AG10803 (cell line): ENCODE measurements around the gene HES7.

Source experiments
- DNase-seq: peaks from one replicate; pipeline ENCODE4 v3.0.0; 2010; ENCODE audit warnings: low read depth
- H3K4me3 ChIP-seq: 2 replicates; pipeline ENCODE4 v1.5.1; 2011; ENCODE audit warnings: mild to moderate bottlenecking, low read length, control low read depth
- TF ChIP-seq, protein P1 (sequence below): conservative IDR thresholded peaks from 2 replicates; pipeline ENCODE4 v1.5.1; 2011; ENCODE audit warnings: mild to moderate bottlenecking, low read length, control low read depth, inconsistent platforms

The HES7 gene

DNA sequence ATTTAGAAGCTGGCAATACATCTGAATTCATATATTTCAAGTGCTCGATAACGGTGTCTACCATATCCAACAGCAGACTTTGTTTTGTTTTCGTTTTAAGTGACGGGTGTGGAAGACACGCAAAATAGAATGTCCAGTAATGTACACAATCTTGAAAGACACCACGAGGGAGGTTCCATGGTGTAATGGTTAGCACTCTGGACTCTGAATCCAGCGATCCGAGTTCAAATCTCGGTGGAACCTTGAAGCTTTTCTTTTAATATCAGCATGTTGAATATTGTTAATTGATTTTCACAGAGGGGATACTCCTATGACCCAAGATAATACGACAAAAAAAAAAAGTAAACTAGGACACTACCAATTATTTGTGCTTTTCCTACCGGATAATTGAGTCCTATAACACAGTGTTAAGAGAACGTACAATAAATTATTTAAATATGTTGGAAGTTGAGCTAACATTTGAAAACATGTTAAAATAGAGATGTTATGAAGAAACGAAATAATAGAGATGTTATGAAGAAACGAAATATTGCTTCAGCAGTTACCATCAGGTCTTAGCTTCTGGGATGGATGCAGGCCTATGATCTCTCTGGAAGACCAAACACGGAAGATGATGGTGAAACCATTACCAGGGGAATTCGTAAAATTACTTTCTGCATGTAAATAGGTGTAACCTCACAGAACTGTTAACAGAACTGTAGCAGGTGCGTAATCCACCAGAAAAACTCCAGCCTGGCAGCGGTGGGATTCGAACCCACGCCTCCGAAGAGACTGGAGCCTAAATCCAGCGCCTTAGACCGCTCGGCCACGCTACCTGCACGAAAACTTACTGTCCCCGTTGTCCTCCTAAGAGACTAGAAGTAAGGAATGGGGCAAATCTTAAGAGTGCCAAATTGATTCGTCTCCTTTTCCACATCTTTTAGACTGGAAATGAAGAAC lies 4.1 kb downstream of the HES7 start:
- DNase-seq, result peak; percentile 91

DNA sequence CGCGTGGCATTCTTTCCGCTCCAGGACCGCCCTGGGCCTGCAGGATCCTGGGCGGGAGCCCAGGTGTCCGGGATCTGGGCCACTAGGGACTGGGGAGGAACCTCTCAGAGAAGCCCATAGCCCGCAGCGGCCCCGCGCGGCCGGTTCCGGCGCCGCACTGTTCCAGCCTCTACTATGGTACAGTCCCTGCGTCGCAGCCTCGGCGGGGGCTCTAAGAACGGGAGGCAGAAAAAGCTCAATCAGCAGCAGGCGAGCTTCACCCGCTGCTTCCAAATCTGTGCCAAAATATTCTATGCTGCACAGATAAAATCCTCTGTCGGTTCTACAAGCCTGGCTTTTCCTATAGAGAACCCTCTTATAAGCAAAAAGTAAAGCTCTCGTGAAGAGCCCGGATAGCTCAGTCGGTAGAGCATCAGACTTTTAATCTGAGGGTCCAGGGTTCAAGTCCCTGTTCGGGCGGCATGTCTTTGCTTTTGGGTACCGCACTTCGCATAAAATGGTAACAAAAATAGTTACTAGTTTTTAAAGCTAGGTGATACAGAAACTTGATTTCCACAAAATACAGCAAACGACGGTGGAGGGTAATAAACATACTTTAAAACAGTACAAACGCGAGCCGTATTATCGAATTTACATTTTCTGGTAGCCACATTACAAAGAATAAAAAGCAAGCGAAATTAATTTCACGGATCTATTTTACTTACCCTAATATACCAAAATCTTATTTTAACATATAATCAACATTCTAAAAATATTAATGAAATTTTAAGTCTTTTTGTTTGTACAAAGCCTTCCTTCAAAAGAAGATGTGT lies 4.9 kb downstream of the HES7 start:
- peak overlapping the region; percentile 68 for H3K4me3 ChIP-seq

More for the DNA sequence above, 4.1 kb downstream of the HES7 start:
- peak overlapping the region; percentile 69 for H3K4me3 ChIP-seq
- TF ChIP-seq, protein P1, sequence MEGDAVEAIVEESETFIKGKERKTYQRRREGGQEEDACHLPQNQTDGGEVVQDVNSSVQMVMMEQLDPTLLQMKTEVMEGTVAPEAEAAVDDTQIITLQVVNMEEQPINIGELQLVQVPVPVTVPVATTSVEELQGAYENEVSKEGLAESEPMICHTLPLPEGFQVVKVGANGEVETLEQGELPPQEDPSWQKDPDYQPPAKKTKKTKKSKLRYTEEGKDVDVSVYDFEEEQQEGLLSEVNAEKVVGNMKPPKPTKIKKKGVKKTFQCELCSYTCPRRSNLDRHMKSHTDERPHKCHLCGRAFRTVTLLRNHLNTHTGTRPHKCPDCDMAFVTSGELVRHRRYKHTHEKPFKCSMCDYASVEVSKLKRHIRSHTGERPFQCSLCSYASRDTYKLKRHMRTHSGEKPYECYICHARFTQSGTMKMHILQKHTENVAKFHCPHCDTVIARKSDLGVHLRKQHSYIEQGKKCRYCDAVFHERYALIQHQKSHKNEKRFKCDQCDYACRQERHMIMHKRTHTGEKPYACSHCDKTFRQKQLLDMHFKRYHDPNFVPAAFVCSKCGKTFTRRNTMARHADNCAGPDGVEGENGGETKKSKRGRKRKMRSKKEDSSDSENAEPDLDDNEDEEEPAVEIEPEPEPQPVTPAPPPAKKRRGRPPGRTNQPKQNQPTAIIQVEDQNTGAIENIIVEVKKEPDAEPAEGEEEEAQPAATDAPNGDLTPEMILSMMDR, result no peak

DNA sequence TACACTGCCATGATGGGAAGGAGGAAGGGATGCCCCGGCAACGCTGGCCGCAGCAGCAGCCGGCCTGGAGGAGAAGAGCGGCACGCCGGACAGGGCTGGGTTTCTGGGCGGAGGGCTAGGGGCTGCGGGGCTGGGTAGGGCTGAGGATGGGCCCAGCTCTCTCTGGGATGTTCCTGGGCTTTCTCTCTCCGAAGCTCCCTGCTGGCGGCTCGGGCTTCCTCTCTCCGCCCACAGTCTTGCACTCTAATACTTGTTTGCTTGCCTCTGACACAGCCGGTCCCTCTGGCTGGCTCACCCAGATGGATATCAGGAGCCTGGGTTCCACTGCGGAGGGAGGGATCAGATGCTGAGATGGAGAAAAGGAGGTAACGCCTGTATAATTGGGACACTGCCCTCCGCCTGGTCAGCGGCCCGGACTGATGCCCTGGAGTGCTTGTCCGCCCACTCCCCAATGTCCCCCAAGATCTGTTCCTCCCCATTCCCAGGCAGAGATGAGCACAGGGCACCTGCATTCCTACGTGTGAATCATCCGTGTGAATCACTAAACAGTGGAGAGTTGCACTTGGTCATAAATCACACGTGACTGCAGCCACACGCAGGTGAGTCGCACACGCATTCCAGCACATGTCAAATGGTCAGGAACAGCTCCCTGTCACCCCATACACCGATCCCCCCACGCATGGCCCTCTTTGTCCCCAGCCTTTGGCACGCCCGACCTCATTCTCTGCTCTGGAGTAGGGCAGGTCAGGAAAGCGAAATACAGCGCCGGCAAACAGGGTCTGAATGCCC lies 5.7 kb downstream of the HES7 start, which contains the start of gene ALOXE3:
Gene ALOXE3, minus strand, starts transcription at position 535 of the 789 bp plus-strand sequence. Its CDS starts 524 bp downstream, at position 11.
- H3K4me3 ChIP-seq, result peak within 1 kb of the TSS; percentile 68
- TF ChIP-seq, protein P1, result 0 out of 2 replicates have a peak, but pooled peaks have one; percentile 2
- DNase-seq, result peak; percentile 52

More for the DNA sequence above, 4.9 kb downstream of the HES7 start:
- peak; percentile 78 for DNase-seq
- TF ChIP-seq, protein P1, result peak; percentile 76

DNA sequence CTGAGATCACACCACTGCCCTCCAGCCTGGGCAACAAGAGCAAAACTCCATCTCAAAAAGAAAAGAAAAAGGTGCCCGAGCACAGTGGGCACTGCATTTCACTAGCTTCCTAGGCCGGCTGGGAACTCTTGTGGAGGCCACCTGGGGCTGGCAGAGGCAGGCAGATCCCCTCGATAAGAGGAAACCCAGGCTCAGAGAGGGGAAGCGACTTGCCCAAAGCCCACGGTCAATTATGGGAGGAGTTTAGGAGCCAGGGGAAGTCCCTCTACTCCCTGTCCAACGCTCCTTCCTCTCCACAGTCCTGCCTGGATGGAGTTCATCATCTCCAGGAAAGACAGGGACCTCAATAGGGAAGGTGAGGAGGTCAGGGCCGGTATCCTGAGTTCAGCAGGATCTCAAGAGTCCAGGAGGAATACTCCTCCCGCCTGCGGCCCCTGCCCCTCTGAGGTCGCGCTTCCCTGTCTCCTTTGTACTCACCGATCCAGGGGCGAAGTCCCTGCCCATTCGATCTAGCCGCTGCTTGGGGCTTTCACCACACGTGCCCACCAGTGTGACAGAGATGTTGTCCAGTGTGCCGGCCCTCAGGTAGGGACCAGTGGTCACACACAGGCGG lies 6.4 kb downstream of the HES7 start:
- no peak for DNase-seq
- H3K4me3 ChIP-seq, result peak overlapping the region; percentile 68
- TF ChIP-seq, protein P1, result no peak

DNA sequence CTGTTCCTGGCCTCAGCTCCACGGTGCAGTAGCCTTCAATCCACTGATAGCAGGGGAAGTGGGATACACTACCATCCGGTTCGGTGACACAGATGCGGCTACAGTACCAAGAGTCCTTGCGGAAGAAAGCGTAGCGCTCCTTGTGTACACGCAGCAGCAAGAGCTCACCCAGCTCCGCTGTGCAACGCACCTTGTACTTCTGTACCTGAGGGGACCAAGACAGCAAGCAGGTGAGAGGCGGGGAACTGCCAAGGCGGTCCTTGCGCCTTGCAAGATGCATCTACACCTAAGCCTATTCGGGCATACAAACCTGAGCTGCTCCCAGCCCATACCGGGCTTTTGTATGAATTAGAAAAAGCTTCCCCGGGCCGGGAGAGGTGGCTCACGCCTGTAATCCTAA lies 7.1 kb downstream of the HES7 start:
- H3K4me3 ChIP-seq, result no peak overlapping the region
- no peak for DNase-seq
- TF ChIP-seq, protein P1, result no peak

DNA sequence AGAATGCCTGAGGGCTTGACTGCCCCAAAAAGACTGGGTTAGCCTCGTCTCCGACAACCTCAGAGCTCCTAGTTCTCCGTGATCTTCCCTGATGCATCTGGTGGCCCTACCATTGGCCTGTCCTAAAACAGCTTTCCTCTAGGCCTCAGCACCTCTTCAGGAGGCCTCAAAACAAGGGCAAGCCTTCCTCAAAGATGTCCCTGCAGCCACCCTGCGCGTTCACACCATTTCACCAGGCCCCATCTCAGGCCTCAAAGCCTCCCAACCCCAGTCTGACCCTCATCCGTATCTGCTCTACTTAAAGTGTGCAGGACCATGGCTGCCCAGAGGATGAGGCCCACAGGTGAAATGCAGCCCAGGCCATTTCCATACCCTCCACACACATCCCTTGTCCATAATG lies 13.0 kb downstream of the HES7 start:
- H3K4me3 ChIP-seq, result no peak overlapping the region
- TF ChIP-seq, protein P1, result no peak
- DNase-seq, result no peak
